GM11168 (cell line): ENCODE measurements around the gene DGUOK.

Experiments used
- in situ Hi-C: fragments of 300-500 bp; cut with MboI; formaldehyde crosslinking; loops from one replicate; pipeline ENCODE4 v1.12.0; 2022; ENCODE audit warnings: low sequenced_read_pairs; ENCODE audit not compliant: unreplicated experiment

The DGUOK gene

DNA sequence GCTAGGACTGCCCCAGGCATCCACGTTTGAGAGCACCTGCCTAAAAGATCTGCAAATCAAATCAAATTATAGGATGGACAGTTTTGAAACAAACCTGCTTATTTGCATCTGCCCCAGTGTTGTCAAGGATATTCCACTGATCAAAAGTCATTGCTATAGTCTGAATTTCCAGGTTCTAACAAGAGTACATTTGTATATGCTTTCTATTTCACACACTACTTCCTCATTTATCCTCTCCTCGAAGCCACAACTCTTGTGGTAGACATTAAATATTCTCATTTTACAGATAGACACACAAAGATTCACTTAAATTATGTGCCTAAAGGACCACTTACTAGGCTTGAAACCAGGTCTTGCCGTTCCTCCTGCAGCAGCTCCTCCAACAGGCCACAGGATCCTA, 46.2 kb downstream of the DGUOK start:
- in situ Hi-C loops: no loop called here

- in situ Hi-C loops: no loop called here
Measured at GRCh38 chr2:73975731-73976130, 49.1 kb downstream of the DGUOK start.

GRCh38 chr2:73976803-73977202, 50.1 kb downstream of the DGUOK start:
- in situ Hi-C loops: no loop called here

DNA sequence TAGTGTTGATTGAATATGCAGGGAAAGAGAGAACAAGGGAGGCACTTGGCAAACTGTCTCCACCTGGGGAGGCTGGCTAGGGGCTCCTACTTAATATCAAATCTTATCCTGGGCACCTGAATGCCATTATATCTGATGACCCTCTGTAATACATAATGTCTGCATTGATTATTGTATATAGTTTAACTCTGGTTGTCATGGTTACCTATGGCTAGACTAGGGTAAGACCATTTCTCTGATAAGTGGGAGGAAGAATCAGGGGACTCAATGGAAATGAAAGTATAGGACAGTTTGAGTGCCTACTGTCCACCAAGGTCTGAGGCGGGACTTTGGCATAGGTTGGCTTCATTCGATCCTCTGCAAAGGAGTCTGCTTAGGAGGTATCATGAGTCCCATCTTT, 50.8 kb downstream of the DGUOK start:
- in situ Hi-C loops: no loop called here

DNA sequence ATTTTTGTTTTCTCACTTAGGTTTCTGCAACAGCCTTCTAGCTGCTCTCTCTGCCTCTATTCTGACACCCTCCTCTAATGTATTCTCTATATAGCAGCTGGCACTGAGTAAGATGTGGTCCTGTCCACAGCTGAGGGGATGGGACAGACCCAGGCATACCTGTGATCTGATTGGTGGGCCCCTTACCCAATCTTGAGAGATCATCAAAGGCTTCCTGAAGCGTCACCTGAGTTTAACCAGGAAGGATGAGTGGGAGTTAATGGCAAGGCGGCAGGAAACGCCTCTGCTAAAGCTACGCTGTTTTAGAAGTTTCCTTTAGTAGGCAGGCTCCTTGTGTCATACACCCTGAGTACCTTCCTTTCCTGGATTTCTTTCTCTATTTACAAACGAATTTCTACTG, 52.3 kb downstream of the DGUOK start:
- in situ Hi-C loops: no loop called here

- in situ Hi-C loops: no loop called here
Measured at GRCh38 chr2:73979686-73980085, 53.0 kb downstream of the DGUOK start.

DNA sequence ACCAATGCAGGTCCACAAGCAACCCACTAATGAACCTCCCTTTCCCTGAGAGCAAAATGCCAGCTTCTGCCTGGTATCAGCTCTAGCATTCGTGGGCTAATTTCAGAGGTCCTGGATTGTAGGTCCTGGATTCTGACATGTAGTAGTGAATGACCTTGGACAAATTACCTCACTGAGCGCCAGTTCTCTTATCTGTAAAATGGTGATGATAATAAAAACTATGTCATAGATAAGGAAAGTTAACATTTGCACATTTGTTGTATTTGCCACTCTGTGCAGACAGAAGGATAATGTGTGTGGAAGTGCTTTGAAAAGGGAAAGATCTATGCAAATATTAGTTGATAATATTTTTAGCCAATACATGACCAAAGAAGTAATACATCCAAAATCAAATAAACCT, 53.9 kb downstream of the DGUOK start:
- in situ Hi-C loops: no loop called here

GRCh38 chr2:73981081-73982001, 54.7 kb downstream of the DGUOK start:
- in situ Hi-C loops: no loop called here

GRCh38 chr2:73982140-73982617, 55.5 kb downstream of the DGUOK start:
- in situ Hi-C loops: no loop called here

DNA sequence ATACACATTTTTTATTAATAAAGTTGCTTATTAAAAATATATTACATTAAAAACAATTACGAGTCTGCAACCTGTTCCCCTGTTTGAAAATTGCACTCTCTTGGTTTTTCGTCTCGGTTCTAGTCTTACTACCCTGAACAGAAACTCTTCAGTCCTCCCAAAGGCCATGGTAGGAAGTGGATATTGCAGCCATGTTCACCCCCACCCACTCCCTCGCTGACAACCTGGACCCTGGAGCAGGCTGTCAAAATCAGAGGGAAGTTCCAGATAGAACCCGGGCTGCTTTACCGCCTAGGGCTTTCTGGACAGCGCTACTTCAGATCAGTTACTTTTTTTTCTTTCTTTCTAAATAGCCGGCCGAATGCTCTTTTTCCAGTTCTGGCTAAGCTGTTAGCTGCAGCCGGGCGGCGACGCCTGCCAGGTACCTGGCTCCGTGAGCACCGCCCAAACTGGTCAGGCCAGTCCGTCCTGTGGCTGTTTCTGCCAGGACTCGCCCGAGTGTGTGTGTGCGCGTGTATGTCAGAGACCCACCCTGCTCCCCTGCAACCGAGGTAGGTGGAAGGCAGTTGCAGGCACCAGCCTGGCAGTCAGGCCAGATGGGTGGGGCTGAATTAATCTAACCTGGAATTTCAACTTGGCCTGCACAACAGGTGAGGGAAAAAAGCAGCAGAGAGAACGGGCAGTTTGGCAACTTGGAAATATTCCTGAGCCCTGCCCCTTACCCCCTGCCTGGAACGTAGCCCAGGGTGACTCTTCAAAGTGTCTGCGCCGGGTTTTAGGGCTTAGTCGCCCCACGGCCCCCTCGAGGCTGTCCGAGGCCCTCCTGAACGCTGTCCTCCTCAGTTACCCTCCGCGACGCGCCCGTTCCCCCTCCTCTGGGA, 56.9 kb downstream of the DGUOK start:
- in situ Hi-C loops: no loop called here

DNA sequence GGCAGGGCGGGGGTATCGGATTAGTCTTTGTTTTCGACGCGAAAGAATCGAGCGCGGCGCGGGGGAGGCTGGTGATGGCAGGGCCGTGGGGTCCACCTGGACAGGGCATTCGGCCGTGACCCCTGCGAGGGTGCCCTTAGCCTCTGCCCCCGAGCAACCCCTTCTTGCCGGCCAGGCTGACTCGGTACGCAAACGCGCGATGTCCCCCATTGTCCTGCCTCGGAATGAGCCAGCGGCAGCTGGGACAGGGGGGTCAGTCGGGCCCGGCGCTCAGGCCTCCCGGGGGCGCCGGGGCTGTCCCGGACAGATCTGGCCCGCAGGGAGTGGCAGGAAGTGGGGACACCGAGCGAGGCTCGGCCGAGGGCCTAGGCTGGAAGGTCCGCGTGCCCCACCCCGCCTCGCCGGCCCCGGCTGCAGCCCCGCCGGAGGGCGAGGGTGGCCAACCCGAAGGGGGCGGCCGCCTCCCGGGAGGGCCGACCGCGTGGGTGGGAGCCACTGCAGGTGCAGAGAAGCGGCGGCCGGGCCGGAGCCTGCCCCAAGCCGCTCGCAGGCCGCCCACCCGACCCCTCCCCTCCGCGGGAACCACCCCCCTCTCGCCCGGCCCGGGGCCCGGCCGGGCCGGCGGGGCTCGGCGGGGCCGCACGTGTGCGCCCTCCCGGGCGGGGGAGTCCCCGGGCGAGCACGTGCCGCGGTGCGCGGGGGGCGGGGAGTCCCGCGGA, 57.7 kb downstream of the DGUOK start, which contains the start of gene TET3:
Gene TET3 (plus strand): TSS at position 708 of the 719 bp plus-strand sequence. CDS start 1,494 bp downstream, outside the sequence.
- in situ Hi-C loops: no loop called here

- in situ Hi-C loops: no loop called here
Measured at GRCh38 chr2:73984922-73985307, 58.2 kb downstream of the DGUOK start.

DNA sequence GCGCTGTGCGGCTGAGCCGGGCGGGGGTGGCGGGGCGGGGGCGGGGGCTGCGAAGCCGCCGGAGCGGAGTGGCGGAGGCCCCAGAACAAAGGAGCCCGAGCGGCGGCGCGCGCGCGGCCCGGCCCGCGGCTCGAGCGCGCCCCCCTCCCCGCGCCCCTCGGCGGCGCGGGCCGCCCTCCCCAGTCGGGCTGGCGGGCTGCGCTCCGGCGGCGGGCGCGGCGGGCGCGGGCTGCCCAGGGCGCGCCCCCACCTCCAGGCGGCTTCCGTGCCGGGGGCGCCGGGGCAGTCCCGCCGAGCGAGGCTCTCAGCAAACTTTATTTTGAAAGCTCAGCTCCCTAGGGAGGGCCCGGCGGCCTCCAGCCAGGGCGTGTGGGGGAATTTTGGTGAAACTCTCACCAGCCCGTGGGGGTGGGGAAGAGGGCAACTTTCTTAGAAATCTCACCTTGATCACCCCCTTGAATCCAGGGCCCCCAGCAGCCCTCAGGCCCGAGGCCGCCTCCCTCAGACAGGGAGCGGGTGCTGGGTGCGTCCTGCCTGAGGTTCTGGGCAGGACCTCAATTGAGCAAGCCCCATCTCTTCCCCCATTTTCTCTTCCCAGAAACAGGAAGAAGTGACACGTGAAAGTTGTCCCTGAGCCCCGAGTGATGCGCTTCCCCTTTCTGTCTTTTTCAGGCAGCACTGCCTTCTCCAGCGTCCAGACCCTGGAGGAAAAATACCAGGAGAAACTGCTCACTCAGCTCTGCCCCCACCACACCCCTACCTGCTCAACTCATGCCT, 58.8 kb downstream of the DGUOK start:
- in situ Hi-C loops: no loop called here

DNA sequence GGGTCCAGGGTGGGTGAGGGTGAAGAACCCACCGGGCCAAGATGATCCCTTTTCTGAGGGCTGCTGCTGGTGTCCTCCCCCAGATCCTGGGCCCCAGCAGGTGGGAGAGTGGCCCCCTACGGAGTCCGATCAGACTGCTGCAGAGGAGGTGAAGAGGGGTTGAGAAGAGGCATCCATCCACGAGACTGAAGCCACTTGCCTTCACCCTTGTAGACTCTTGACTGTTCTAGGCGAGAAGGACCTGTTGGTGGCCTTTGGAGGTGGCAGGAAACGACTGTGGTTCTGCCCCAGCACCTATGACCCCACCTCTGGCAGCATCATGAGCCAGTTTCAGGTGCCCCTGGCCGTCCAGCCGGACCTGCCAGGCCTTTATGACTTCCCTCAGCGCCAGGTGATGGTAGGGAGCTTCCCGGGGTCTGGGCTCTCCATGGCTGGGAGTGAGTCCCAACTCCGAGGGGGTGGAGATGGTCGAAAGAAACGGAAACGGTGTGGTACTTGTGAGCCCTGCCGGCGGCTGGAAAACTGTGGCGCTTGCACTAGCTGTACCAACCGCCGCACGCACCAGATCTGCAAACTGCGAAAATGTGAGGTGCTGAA, 59.5 kb downstream of the DGUOK start:
- in situ Hi-C loops: no loop called here

GRCh38 chr2:73987109-73987947, 60.6 kb downstream of the DGUOK start:
- in situ Hi-C loops: no loop called here

DNA sequence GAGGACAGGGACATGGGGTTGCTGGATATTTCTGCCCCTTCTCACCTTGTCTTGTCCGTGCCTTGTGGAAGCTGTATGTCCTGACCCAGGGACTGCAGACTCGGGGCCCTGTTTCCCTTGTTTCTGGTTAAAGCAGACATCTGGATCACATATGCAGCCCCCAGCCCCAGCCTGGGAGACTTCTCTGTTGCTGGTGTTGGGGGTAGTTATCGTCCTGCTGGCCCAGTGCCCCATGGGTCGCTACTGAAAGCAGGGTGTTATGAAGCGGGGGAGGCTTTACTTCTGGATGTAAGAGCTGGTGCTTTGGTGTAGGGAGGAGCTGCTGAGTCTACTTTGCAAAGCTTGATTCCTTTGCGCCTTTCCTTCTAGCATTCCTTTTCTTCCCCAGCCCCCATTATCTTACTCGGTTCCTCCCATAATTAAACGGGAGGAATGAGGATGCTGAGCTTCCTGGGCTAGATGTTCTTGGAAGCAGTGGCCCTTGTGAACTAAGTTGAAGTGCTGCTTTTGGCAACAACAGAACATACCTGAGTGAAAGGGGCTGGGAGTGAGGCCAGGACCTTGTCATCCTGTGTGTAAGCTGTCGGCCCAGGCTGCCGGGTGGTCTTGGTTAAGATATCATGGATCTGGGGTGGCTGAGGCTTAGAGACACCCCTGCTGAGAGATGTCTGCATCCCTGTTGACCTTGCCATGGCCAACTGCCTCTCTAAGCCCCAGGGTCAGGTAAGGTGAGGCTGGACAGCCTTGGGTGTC, 61.4 kb downstream of the DGUOK start:
- in situ Hi-C loops: no loop called here

- in situ Hi-C loops: no loop called here
Measured at GRCh38 chr2:73989972-73990371, 63.3 kb downstream of the DGUOK start.

DNA sequence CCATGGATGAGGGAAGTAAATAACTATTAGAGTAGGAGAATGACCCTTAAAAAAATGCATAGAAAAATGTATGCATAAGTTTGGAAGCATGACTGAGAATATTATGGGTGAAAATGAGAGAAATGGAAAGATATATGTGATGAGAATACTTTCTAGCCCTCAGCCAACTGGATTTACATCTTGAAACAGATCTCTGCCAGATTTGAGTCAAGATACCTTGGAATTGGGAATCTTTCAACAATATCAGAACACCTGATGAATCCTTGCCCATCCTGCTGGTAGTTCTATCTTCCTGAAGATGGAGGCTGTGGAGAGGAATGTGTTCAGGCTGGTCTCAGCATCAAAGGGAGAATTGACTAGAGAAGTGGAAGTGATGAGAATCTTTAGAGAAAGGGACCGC, 63.9 kb downstream of the DGUOK start:
- in situ Hi-C loops: no loop called here
